Liver (tissue), 3 donors: ENCODE data around the gene CHRM5.

Experiments
- ATF3 ChIP-seq: IDR thresholded peaks from 2 replicates; pipeline ENCODE4 v1.6.1; 2016; ENCODE audit warnings: antibody characterized with exemption
- HNF4G ChIP-seq: IDR thresholded peaks from 2 replicates; pipeline ENCODE4 v1.6.1; 2016; ENCODE audit warnings: antibody characterized with exemption
- JUND ChIP-seq, 2 donors: IDR thresholded peaks; 2 replicates each; pipeline ENCODE4 v1.6.1; 2016; ENCODE audit warnings: antibody characterized with exemption in 2 of 2
- REST ChIP-seq: IDR thresholded peaks from 2 replicates; pipeline ENCODE4 v1.6.1; 2016; ENCODE audit warnings: antibody characterized with exemption, mild to moderate bottlenecking
- RXRA ChIP-seq, 2 donors: IDR thresholded peaks; 2 replicates each; pipeline ENCODE4 v1.6.1; 2017 to 2018; ENCODE audit warnings: antibody characterized with exemption in 2 of 2, mild to moderate bottlenecking in 1 of 2
- SP1 ChIP-seq: IDR thresholded peaks from 2 replicates; pipeline ENCODE4 v1.6.1; 2018; ENCODE audit warnings: antibody characterized with exemption, mild to moderate bottlenecking
- TAF1 ChIP-seq: conservative IDR thresholded peaks from 2 replicates; pipeline ENCODE4 v1.6.1; 2016; ENCODE audit warnings: antibody characterized with exemption, mild to moderate bottlenecking
- YY1 ChIP-seq: IDR thresholded peaks from 2 replicates; pipeline ENCODE4 v1.6.1; 2016; ENCODE audit warnings: antibody characterized with exemption, mild to moderate bottlenecking
- ZBTB33 ChIP-seq: IDR thresholded peaks from 2 replicates; pipeline ENCODE4 v1.6.1; 2016; ENCODE audit warnings: antibody characterized with exemption
- TF ChIP-seq, protein P1 (sequence below): fragments of 150-350 bp; IDR thresholded peaks from 2 replicates; pipeline ENCODE4 v1.5.1; 2017; ENCODE audit warnings: improper control_type of control experiment, low read depth, low read length; ENCODE audit not compliant: missing input control
- TF ChIP-seq, protein P2 (sequence below): IDR thresholded peaks from 2 replicates; pipeline ENCODE4 v1.6.1; 2016; ENCODE audit warnings: antibody characterized with exemption
- donor health status: healthy.
- donor health status: healthy.

GRCh38 chr15:34065941-34066340 lies 97.6 kb downstream of the CHRM5 start:
- TF ChIP-seq, protein P1, sequence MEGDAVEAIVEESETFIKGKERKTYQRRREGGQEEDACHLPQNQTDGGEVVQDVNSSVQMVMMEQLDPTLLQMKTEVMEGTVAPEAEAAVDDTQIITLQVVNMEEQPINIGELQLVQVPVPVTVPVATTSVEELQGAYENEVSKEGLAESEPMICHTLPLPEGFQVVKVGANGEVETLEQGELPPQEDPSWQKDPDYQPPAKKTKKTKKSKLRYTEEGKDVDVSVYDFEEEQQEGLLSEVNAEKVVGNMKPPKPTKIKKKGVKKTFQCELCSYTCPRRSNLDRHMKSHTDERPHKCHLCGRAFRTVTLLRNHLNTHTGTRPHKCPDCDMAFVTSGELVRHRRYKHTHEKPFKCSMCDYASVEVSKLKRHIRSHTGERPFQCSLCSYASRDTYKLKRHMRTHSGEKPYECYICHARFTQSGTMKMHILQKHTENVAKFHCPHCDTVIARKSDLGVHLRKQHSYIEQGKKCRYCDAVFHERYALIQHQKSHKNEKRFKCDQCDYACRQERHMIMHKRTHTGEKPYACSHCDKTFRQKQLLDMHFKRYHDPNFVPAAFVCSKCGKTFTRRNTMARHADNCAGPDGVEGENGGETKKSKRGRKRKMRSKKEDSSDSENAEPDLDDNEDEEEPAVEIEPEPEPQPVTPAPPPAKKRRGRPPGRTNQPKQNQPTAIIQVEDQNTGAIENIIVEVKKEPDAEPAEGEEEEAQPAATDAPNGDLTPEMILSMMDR = no peak
- TF ChIP-seq, protein P2, sequence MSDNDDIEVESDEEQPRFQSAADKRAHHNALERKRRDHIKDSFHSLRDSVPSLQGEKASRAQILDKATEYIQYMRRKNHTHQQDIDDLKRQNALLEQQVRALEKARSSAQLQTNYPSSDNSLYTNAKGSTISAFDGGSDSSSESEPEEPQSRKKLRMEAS = no peak
- no peak for TF ChIP-seq YY1
- TF ChIP-seq JUND (IDR thresholded peaks at IDR 0.05) = no peak
- TF ChIP-seq REST = no peak
- TF ChIP-seq SP1 = no peak
- TF ChIP-seq HNF4G = no peak
- no peak for TF ChIP-seq TAF1
- no peak for TF ChIP-seq ATF3
- no peak for TF ChIP-seq RXRA (IDR thresholded peaks at IDR 0.05)
- TF ChIP-seq ZBTB33 = no peak
